HG03025 (cell line): ENCODE data around the gene RNF212B.

Experiments used
- ATAC-seq: cut with Tn5 transposase; IDR thresholded peaks from one replicate; pipeline ENCODE4 v1.9.1; 2021; ENCODE audit warnings: mild to moderate bottlenecking, moderate library complexity; ENCODE audit not compliant: unreplicated experiment, low FRiP score

RNF212B gene

DNA sequence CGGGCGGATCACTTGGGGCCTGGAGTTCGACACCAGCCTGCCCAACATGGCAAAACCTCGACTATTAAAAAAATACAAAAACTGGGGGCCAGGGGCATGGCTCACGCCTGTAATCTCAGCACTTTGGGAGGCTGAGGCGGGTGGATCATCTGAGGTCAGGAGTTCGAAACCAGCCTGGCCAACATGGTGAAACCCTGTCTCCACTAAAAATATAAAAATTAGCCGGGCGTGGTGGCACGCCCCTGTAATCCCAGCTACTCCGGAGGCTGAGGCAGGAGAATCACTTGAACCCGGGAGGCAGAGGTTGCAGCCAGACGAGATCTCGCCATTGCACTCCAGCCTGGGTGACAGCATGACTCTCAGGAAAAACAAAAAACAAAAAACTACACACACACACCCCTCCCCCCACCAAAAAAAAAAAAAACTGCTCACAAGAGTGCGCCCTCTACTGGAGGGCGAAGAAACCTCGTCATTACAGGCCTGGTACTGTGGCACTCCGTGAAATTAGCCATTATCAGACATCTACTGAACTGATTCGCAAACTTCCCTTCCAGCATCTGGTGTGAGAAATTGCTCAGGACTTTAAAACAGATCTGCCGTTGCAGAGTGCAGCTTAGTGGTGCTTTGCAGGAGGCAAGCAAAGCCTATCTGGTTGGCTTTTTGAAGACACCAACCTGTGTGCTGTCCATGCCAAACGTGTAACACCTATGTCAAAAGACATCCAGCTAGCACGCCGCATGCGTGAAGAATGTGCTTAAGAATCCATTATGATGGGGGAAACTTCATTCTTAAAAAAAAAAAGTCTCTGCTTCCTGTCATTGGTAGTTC, 57.2 kb downstream of the RNF212B start:
- no peak for ATAC-seq

DNA sequence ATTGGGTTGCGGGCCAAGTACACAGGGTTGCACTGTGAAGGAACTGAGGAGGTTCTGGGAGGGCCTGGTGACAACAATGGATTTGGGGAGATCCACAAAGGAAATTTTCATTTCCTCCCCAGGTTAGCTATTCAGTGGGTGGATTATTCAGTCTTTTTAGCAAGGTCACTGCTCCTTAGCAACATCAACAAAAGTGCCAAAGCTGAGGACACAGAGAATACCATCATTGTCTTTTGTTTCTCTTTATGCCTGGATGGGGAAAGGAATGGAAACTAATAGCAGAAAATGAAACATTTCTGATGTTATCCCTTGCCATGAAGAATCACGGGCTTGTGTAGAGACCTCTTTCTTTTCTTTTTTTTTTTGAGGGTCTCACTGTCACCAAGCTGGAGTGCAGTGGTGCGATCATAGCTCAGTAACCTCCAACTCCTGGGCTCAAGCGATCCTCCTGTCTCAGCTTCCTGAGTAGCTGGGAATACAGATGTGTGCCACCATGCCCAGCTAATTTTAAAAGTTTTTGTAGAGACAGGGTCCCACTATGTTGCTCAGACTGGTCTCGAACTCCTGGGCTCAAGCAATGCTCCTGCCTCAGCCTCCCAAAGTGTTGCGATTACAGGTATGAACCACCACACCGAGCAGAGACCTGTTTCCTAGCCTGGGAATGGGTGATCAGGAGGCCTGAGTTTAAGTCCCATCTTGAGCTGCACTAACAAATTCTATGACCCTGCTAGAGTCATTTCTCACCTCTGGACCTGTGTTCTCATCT, 58.5 kb downstream of the RNF212B start:
- ATAC-seq = no peak

DNA sequence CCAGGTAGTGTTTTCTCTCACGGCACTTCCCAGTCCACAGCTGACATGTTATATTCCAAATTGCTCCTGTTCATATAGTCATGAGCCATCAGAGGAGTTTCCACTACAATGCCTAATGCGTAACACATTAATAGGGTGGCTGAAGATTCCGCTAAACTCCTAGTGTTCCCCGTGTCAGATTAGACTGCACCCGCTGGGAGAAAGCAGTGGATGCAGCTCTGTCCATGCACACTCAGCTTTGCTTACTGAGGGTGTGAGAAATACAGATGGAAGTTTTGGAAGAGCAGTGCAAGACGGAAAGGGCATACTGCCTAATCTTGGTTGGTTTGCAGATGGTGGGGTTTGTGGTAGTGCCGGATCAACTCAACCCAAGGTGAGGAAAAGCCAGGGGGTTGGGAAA, 59.4 kb downstream of the RNF212B start:
- no peak for ATAC-seq

DNA sequence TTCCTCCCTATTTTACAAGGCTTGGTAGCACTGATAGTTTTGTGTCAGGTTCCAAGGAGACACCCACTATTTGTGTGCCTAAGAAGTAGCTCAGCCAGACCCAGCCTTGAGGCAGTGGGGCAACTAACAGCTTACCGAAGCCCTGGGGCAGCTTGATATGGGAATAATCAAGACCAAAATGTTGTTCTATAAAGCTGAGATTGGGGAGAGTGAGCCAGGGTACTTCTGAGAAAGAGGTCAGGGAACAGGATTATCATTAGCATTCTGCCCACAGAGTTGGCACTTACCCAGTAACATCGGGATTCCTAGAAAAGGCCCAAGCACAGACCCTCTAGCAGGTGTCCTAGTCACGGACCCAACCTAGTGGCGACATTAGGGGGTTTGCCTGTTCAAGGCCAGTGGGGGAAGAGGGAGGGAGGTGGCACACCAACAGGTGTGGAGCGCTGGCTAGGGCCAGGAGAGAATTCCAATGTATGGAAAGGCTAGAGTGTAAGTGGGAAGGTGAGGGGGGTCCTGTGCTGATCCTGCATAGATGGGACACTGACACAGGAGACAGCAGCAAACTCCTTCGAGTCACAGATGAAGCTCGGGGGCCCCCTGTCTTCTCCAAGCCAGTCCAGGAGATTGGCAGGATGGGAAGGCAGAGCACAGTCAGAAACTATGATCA, 60.0 kb downstream of the RNF212B start:
- no peak for ATAC-seq

DNA sequence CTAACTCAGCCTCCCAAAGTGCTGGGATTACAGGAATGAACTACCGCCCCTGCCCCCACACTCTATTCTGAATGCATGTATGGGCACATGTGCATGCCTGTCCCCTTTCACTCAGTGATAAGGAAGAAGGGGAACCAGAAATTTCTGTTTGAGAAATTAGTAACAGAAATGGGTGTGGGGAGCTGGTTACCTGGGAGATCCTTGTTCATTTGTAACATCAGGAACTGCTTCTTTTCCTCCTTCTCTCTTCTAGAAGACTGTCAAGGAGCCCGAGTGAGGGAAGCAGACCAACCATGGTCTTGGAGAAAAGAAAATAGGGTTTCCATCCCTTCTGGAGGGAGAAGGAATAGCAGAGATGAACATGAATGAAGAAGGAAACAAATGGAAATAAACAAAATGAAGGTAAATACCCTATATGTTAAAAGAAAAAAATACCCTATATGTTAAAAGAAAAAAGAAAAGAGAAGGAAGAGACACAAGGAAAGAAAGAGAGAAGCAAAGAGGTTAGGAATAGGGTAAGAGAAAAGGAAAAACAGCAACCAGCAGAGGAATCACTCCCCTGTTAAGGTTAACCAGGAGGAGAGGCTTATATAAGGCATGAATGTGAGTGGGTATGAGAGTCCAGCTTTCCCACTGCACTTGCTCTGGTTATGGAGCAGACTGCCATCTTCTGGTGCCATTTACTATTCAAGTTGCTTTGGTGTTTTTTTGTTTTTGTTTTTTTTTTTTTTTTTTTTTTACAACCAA, 61.6 kb downstream of the RNF212B start:
- no peak for ATAC-seq

DNA sequence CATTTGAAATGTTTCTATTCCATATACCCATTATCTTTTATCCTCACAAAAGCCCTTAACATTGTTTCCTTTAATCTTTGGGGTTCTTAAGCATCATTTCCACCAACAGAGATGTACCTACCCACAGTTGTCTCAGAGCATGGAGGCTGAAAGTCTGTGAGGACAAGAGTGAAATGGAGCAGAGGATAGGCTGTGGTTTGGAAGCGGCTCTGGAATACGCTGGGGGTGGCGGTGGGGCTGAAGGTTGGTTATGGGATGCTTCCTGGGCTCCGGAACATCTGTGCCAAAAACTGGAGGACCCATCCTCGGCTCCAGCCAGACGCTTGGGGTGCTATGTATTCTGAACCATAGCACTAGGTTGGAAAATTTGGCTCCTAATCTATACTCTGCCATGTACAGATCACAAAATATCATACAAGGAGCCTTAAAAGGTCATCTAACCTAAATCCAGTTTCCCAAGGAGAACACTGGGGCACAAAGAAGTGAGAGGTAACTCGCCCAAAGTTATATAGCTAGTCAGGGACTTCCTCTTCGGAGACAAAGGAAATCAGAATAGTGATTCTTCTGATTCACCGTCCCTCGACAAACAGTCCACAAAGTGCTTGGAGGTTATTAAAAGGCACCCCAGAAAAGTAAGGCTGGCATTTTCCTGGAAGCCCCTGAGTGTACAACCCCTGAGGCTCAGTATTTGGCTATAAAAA, 62.4 kb downstream of the RNF212B start:
- no peak for ATAC-seq

DNA sequence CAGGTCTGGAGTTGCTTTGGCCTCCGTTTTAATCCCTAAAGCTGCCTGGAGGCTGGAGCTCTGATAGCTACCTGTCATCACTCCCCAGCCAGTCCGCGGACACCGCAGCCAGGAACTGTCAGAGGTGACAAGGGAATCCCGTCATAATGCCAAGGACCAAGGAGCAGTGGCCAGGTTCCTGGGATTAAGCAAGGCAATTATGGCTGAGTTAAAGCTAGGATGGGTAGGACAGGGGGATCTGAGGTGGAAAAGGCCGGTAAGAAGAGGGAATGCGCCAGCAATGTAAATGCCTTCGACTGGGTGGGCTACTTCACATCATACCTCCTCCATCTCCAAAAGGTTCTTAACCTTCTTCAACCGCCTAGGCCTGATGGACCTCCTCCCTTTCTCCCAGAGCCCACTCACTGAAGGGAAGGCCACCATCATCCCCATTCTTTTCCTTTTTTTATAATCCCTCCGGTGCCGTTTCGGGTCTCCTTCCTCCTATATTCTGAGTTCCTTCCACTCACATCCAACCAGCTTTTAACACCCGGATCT, 63.0 kb downstream of the RNF212B start:
- ATAC-seq = no peak

DNA sequence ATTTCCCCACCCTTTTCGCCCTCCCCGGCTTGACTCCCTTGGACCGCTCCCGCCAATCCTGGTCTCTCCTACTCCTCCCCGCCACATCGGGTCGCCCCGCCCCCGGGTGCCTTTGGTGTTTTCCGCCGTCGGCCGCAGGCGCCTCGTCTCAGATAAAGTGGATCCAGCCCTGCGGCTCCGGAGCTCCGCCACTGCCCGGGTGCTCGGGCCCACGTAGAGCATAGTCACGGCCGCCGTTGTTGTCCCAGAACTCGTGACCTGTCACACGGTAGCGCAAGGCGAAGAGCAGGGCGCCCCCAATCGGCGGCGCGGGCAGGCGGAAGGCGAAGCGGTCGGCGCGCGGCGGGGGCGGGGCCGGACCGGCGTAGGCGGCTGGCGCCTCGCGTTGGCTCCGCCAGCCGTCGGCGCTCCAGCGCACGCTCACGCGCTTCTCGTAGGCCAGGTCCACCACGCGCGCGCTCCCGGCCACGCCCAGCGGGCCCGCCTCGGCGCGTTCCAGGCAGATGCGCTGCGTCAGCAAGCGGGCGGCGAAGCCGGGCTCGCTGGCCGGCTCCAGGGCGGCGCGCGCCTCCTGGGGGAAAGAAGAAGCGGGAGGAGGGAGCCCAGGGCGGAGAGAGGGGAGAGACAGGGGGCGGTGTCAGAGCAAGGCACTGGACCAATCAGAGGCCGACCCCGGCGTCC, 63.7 kb downstream of the RNF212B start:
- peak; percentile 85 for ATAC-seq

DNA sequence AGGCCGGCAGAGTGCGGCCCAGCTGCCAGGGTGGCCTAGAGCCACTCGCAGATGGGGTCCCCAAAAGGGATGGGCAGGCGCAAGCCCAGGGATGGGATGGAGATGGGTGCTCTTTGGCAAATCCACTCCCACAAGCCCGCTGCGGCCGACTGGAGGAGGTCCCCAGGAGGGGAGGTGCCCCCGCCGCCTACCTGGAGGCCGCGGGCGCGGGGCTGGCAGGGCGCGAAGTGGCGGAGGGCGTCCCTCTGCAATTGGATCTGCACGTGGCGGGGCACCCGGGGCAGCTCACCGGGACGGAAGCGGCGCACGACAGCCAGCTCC, 64.2 kb downstream of the RNF212B start:
- peak; percentile 15 for ATAC-seq

DNA sequence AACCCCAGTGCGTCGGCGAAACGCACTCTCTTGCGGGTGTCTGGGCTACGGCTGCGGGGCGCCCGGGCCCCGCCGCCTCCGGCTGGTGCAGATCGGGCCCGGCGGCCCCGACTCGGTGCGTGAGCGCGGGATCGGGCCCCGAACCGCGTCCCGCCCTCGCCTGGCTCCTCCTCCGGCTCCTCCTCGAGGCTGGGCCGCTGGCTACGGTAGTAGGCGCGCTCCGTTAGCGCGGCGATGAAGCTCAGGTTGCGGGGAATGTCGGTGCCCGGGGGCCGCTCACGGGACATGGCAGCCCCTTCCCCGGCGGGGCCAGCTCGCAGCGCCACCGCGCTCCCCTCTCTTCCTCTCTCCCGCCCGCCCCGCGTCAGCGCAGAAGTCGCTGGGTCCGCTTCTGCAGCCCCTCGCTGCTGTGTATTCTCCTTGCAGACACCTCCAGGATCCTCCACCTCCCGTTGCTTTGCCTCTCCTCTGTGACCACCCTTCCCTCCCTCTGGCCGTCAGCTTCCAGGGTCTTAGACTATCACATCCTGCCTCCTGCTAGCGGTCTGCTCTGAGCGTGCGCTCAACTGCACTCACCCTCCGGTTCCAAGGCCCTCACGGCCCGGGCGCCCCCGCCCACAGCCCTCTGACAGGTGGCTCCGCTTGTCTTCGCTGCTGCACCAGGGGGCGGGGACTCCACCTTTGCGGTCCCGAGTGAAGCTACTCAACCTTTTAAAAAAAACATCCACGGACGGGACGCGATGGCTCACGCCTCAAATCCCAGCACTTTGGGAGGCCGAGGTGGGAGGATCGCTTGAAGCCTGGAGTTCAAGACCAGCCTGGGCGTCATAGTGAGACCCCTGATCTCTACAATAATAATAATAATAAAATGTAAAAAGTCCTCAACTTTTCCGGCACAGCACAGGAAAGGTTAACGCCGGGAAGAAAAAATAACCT, 64.8 kb downstream of the RNF212B start, which contains the start of gene PPP1R3E:
TSS of gene PPP1R3E (minus strand) at position 570 of the 936 bp plus-strand sequence. CDS start at position 287, 283 bp downstream.
- peak; percentile 18 for ATAC-seq

DNA sequence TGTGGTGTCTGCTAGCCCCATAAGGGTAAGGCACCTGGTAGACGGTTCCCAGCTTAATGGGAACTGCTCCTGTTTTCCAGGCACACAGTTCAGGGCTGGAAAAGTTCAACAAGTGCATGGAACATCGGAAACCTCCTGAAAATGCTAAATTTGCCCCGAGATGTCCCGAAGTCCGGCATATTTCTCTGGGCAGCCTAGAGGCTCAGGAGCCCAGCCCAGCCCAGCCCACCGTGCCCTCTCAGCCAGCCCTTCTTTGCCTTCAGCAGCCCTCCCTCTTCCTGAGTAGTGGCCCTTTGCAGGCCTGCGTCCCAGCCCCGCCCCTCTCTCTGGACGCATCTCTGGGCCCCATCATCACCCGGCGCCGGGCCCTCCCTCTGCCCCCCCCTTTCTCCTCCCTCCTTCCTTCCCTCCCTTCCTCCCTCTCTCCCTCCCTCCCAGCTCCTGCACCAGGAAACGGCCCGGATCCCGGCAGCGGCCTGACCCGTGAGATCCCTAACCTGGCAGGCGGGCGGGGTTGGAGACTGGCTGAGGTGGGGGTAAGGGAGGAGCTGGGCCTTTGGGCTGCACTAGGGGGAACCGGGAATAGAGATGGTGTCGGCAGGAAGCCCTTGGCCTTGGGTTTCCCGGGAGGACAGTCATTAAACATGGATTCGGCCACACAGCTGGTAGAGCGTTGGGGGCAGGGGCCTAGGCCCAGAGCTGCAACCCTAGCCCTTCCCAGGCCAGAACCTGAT, 68.8 kb downstream of the RNF212B start, which contains the start of gene BCL2L2:
TSS of gene BCL2L2 (plus strand) at position 422 of the 734 bp plus-strand sequence. CDS start 935 bp downstream, outside the sequence.
- ATAC-seq = no peak

DNA sequence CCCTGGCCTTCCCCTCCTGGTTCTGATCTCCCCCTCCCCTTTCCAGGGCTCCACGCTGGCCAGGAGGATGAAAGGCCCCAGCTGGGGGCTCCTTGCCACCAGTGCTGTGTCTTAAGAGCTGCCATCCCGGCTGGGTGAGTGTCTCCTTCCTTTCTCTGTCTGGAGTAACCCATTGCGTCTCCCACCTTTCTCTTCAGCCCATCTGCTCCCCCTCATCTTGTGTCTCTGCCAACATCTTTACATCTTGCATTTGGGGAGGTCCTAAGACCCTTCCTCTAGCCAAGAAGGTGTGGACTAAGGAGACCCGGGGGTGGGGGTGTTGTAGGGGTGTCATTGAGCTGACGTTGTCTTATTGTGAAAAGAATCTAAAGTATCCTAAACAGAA, 69.4 kb downstream of the RNF212B start:
- no peak for ATAC-seq

DNA sequence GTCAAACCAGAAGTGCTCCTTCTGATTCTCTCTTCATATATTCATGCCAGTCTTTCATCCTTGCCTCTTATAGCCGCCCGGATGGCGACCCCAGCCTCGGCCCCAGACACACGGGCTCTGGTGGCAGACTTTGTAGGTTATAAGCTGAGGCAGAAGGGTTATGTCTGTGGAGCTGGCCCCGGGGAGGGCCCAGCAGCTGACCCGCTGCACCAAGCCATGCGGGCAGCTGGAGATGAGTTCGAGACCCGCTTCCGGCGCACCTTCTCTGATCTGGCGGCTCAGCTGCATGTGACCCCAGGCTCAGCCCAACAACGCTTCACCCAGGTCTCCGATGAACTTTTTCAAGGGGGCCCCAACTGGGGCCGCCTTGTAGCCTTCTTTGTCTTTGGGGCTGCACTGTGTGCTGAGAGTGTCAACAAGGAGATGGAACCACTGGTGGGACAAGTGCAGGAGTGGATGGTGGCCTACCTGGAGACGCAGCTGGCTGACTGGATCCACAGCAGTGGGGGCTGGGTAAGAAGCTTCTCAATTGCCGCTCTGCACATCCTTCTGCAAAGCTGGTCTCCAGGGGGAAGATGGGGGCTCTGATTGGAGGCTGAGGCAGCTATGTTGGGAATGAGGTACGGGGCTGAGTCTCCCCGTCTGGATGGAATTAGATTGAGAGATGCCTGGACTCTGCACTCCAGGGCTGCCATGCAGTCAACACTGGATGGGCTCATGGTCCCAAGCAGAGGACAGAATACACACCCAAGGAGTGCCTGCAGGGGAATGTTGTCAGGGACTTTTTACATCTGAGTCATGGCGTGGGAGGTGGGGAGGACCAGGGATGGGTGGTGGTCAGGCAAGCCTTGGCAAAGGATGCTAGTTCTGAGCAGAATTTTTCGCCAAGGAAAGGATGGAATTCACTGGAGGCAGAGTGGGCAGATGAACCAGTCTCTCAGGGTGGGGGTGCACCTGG, 70.2 kb downstream of the RNF212B start:
- ATAC-seq = no peak

DNA sequence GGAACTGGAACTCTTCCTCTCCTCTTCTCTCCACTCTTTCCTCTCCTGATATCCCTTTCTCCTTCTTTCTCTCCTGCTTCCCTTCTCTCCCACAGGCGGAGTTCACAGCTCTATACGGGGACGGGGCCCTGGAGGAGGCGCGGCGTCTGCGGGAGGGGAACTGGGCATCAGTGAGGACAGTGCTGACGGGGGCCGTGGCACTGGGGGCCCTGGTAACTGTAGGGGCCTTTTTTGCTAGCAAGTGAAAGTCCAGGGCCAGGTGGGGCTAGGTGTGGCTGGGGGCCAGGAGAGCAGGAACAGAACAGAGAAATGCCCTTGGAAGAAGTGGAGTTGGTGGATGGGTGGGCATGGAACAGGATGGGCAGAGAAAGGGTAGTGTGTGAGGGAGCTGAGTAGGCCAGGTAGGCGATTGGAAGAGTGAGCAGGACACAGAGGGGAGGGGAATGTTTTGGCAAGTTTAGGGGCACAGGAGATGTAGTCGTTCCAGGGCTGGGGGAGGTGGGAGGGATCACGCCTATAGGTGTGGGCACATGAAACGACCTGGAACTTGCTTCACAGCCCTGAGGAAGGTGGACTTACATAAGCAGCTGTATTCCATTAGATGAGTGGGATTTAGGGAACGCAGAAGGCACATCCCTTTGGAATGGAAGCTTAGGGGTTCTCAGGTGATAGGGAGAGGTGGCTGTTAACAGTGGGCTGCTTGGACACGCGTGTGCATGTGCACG, 71.1 kb downstream of the RNF212B start:
- no peak for ATAC-seq

DNA sequence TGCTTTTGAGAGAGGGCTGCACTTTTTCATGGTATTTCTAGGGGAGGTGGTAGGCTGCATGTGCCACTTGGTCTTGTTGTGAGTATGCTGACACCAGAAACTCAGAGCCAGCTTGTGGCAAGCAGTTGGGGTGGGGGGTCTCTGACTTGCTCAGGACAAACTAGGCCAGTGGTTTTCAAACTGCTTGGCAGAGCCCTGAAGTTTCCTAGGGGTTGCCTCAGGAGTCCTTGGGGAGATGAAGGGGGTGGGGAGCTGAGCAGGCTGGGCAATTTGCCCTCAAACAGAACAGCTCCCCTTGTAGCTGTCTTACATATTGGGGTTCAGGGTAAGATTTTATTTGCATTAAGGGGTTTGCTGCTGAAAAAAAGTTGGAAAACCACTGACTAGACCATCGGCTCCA, 72.8 kb downstream of the RNF212B start:
- ATAC-seq = no peak

DNA sequence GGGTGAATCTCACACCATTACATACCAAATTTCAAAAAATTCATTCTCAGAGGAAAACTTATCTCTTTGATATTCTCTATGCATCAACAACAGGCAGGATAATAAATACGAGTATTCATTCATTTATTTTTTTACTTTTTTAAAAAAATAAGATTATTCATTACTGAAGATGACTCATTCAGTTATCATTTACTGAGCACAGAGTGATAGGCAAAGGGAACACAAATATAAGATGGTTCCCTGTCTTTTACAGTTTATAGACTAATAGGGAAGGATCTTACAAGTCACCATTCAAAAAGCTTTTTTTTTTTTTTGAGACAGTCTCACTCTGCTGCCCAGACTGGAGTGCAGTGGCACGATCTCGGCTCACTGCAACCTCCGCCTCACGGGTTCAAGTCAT, 78.6 kb downstream of the RNF212B start:
- ATAC-seq = no peak
